Activated gamma-delta T cell (primary cell): ENCODE data around the gene CUTA.
"Not testable (repeated sequence)": the region's sequence is repeated elsewhere in the genome, so short reads cannot be mapped to it uniquely, and the experiment has no call there.

Experiments
- DNase-seq: peaks from one replicate; lab custom pipeline; 2025; lab: John Stamatoyannopoulos, UW

CUTA gene

GRCh38 chr6:33372526-33373123, 45.3 kb downstream of the CUTA start:
- DNase-seq: no peak

GRCh38 chr6:33371901-33372300, 46.0 kb downstream of the CUTA start:
- not testable (repeated sequence) for DNase-seq

GRCh38 chr6:33367715-33368025, 50.2 kb downstream of the CUTA start:
- DNase-seq: not testable (repeated sequence)

- DNase-seq: no peak
These were observed 50.7 kb downstream of the CUTA start for GRCh38 chr6:33367009-33367714.
